ENCODE measurements around the gene LGALS9C.
"Not testable (repeated sequence)": the region's sequence is repeated elsewhere in the genome, so short reads cannot be mapped to it uniquely, and the experiment has no call there.

Gene LGALS9C

GRCh38 chr17:18542234-18542633 lies 65.6 kb downstream of the LGALS9C start:
- not testable (repeated sequence) for DNase-seq

DNA sequence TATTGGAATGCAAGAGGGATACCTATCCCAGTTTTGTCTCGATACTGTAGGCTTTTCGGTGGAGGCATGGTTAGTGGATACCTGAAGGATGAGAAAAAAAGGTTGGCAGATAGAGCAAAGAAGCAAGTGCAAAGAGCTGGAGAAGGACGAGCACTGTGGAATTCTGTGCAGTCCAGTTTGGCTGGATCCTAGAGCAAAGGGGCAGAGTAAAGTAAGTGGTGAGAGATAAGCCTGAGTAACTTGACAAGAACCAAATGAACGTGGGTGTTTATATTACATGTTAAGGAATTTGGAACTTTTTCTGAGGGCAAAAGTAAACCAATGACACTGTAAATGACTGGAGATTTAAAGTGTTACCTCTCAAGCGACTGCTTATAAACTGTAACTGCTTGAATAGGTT lies 66.3 kb downstream of the LGALS9C start:
- not testable (repeated sequence) for DNase-seq
